SIG-M5 (cell line): ENCODE measurements around the gene PLEKHM3.

Experiments used
- DNase-seq: peaks from one replicate; lab custom pipeline; 2025; lab: John Stamatoyannopoulos, UW

The PLEKHM3 gene

DNA sequence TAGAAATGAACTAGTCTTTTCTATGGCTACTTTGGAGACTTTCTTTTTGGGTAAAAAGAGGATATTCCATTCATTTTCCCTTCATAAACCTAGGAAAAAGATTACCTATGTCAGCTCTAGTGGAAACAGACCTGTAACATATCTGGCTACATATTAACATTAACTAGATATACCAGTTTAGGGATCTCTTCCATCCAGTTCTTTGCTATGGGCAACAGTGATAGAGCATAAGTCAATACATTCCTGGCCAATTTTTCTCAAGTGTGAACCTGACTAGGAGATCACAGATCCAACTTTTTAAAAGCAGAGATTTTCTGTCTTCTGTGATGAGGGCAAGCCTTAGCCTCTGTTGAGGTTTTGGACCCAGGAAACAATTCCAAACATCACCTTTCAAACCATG lies 34.5 kb downstream of the PLEKHM3 start:
- DNase-seq: no peak

DNA sequence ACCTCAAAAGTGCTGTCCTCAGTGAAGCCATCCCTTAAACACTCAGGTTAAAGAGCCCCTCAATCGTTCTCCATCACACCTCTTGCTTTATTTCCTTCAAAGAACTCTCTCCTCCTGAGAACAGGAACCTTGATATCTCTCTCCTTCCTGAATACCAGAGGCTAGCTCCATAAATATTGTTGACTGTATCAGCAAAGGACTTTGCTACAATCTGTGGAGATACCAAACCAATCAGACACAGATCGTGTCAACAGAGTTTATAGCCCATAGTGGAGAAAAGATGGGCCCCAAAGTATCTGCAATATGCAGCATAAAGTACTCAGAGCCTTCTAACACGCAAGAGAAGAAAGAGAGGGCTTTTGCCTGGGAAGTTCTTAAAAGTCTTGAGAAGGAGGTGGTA lies 36.4 kb downstream of the PLEKHM3 start:
- no peak for DNase-seq

DNA sequence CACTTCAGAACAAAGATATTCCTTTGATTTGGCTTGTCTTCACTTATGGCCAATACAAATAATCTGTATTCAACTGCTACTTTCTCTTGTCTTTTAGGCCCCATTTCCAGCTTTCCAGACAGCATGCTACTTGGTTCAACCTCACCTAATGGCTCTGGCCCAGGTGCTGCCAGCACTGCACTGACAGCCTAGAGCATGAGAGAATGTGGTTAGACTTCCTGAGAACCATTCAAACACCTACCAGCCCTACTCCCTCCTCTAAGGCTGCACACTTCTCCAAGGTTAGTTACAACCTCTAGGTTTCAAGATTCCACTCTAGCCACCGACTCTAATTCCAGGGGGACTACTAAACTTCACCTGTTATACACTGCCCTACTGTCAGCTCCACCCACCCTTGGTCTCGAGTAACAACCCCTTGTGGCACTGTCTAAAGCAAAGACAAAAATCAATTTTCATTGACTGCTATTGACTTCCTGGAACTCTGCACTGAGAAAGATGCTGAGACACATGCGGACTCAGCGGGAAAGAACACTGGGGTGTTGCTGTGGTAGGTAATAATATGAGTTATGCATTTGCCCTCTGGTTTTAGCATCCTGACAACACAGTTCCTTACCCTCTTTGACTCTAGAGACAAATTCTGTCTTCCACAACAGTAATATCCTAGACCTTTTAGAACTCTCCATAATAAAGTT lies 38.2 kb downstream of the PLEKHM3 start:
- no peak for DNase-seq

DNA sequence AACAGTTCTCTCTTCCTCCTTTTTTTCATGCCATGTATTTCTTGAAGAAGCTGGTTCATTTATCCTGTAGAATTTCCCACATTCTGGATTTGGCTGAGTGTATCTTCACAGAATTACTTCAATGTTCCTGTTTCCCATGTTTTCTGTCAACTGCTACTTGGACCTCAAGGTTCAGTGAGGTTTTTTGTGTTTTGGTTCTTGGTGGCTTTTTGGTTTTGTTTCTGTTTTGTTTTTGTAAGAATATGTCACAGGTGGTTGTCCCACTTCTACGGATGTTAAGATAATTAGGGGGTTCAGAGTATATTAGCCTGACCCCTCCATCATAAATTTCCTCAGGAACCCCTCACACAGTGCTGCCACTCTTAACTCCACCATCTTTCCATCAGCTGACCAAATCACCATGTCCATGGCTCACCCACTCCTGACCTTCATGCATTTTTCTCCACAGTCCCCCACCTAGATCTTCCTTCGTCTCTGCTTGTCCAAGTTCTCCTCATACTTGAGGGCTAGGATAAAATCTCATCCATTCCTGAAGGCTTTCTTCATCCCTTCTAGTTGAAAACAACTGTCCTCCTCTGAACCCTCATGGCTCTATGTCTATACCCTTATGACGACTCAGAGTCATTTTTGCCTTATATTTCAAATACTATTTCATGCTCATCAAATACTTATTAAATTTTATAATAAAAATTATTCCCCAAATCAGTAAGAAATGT lies 40.4 kb downstream of the PLEKHM3 start:
- DNase-seq: no peak

DNA sequence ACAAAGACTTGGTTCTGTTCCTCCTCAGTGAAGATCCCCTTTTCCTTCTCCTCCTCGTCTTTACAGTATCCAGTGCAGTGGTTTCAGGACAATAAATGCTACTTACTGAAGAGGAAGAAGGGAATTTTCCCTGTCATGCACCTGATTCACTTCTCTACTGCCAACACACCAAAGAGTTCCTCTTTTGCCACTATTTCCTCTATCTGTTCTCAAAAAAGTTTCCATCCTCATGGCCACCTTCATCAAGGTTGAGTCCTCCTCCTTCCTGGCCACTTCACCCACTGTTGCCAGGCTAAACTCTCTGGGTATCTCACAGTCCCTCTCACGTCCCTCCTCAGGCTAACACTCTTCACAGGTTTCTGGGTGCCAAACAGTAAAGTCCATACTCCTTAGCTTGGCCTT lies 41.7 kb downstream of the PLEKHM3 start:
- no peak for DNase-seq

DNA sequence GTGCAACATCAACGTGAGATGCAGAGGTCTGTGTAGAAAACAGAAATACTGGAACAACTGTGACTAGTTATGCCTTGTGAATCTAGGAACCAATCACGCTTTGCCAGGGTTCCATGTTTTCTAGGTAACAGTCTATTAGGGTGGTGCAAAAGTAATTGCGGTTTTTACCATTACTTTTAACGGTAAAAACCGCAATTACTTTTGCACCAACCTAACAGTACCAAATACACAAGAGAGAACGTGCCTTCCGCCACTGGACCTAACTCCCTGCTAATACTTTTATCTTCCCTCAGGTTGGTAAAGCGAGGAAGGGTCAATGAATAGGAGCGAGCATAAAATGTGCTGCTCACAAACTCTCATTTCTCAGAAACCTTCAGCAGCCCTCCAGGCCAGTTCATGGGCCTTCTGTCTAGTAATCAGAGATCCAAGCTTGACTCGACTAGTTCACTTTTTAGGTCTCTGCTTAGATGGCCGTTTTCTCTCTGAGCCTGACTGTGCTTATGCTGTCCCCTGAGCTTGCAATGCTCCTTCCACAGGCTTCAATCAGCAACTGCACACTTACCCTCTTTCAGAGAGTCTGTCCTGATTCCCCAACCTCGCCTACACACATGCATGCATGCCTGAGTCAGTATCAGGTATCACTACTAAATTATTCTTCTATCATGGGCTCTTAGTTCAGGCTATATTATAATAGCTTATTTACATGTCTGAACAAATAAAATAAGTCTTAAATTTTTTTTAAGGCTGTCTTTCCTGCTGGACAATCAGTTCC lies 47.0 kb downstream of the PLEKHM3 start:
- DNase-seq: no peak

DNA sequence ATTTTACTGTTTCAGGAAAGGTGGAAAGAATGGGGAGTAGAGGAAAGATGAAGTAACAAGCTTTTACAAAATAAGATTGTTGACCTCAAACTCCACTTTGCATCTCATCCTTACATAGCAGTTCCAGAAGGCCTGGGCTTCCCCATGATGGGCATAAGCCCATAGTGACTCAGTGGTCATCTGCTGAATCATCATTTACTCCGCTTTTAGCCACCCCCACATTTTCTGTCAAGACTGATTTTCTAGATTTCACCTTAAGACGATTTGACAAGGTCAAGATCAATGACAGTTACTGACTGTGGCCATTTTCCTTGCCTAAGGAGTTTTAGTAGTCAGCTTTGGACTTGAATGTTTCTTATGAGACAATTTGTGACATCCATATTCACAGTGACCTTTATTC lies 49.4 kb downstream of the PLEKHM3 start:
- no peak for DNase-seq

DNA sequence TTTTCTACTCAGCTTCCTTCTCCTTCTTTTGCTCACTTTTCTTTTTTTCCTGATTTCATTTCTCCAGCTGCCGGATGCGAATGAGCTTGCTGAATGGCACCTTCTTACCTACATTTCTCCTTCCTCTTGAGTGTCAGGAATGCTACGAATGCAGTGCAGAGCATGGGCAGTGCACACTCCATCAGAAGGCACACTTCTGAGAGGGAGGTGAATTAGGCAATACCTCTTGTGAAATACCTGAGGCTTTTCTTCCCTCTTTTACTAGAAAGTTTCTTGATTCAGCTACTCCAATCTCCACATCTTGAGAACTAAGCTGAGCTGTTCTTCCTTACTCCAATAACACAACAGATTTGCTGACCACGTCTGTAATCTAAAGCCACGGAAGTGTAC lies 51.1 kb downstream of the PLEKHM3 start:
- peak; percentile 8 for DNase-seq

DNA sequence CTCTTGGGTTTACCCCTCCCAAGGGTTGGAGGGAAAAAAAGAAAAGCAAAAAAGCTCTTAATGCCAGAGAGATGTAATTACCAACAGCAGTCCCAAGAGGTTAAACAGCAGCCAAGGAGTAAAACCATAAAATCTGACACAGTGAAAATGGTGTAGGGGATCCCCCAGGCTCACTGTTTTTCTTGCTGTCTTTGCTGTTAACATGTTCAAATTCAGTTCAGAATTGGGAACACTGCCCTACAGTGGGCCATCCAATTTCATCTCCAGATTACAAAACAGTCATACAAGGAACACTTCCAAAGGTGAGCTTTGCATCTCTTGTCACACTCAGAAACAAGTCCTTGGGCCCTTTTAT lies 54.5 kb downstream of the PLEKHM3 start:
- no peak for DNase-seq

DNA sequence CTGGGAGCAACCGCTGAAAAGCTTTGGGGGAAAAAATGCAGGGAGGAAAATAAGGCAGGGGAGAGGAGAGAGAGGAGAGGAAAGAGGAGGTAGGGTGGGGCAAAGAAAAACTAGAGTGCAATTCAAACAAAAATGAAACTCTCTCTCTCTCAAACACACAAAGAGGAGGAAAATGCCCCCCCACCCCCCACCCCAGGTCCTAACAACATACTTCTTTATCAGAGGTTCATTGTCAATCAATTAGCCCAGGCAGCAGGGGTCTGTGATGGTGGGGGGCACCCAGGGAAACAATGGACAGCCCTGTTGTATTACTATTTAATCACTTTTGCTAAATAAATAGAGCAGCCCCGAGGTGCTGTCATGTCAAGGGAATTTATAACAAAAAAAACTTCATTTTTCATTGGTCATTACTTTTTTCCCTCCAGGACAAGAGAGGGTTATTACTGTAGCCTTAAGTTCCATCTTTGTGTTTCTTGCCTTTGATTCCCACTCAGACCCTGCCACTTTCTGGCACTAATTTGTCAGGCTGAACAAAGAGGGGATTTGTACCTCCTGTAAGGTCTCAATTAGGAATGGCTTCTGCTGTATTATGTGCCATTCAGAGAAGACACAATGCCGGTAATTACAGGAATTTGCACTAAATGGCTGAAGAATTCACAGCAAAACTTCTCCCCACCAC lies 55.0 kb downstream of the PLEKHM3 start:
- no peak for DNase-seq

DNA sequence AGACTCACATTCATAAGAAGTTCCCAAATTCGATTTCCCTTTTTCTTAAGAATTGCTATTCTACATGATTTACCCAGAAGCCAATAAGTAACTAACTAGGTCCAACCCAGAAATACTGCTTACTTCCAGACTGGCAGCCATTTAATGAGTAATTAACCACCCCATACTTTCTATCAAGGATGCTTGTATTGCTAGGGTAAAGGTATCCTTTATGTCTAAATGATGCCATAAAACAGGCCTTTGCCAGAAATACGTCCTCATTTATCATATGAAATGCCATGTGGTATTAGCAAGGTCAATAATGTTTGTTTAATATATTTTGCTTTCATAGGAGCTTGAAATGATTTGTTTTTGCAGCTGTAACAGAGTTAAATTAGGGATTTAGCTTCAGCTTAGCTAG lies 56.1 kb downstream of the PLEKHM3 start:
- DNase-seq: no peak

DNA sequence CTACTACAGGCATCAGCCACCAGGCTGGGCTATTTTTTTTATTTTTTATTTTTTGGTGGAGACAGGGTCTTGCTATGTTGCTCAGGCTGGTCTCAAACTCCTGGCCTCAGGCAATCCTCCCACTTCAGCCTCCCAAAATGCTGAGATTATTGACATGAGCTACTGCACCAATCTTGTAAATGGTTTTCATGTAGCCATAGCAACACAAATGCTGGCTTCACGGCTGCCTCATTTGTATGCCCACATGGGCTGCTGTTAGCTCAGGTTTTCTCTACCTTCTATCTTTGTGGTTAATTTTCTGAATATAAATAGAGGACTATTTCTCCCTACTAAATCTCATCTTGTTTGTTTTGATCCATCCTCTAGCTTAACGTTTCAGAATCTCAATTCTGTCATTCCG lies 58.2 kb downstream of the PLEKHM3 start:
- DNase-seq: no peak

DNA sequence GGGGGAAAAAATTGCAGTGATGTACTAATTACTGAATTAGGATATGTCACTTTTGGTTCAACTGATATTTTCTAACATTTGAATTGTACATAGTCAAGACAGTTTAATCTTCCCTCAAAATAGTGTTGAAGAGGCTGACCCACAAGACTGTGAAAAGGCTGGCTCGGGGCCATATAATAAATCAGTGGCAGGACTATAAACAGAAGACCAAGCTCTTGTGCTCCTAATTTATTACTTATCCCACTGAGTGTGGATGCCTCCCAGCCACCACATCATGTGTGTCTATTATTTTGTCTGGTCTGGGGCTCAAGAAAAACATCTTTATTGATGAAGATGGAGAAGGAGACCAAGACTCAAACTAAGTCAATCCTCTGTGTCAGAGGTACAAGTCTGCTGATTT lies 64.4 kb downstream of the PLEKHM3 start:
- no peak for DNase-seq

DNA sequence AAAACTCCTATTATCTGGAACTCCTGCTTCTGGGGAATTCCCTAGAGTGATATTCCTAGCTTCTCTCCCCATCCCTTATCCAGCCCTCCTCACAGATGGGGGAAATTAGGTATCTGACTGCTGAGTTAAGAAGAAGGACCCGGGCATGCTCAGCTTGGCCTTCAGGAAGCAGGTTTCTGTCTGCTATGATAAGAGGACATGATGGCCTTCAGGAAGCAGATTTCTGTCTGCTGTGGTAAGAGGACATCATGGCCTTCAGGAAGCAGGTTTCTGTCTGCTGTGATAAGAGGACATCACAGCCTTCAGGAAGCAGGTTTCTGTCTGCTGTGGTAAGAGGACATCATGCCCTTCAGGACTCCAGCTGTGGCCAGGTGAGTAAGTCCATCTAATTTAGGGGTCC lies 65.2 kb downstream of the PLEKHM3 start:
- no peak for DNase-seq

DNA sequence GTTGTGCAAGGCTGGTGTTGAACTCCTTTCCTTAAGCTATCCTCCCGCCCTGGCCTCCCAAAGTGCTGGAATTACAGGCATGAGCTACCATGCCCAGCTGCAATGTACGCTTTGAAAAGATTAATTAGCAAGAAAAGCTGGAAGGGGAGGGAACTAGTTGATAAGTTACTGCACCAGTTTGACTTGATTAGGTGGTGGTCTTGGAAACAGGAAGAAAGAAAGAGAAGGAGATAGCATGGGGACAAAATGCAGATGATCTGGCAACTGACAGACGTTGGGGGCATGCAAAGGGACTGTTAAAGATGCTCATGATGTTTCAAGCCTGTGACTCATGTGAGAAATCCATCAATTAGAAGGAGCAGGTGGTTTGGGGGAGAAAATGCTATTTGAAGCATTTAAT lies 68.6 kb downstream of the PLEKHM3 start:
- no peak for DNase-seq

DNA sequence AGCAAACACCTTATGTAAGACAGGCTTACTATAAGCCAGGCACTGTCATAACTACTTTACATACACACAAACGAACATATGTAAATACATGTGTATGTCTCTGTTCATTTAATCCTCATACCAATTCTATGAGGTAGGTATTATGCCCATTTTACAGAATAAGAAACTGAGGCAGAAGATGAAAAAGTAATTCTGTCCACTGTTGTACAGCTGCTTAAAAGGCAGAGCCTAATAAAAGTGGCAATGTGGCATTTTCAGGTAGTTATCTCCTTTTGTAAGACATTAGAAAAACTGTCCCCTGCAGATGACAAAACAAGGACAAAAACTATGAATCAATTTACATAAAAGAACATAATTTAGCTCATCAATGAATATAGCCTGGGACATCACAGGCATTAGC lies 69.9 kb downstream of the PLEKHM3 start:
- DNase-seq: no peak

DNA sequence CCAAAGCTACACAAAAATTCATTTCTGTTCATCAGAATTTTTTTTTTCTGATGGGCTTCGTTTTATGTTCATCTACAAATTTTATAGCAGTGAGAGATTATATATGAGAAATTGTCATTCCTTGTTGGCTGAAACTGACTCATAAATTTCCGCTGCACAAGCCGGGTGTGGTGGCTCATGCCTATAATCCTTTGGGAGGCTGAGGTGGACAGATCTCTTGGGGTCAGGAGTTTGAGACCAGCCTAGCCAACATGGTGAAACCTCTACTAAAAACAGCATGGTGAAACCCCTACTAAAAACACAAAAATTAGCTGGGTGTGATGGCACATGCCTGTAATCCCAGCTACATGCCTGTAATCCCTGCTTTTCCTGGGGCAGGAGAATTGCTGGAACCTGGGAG lies 72.0 kb downstream of the PLEKHM3 start:
- no peak for DNase-seq

DNA sequence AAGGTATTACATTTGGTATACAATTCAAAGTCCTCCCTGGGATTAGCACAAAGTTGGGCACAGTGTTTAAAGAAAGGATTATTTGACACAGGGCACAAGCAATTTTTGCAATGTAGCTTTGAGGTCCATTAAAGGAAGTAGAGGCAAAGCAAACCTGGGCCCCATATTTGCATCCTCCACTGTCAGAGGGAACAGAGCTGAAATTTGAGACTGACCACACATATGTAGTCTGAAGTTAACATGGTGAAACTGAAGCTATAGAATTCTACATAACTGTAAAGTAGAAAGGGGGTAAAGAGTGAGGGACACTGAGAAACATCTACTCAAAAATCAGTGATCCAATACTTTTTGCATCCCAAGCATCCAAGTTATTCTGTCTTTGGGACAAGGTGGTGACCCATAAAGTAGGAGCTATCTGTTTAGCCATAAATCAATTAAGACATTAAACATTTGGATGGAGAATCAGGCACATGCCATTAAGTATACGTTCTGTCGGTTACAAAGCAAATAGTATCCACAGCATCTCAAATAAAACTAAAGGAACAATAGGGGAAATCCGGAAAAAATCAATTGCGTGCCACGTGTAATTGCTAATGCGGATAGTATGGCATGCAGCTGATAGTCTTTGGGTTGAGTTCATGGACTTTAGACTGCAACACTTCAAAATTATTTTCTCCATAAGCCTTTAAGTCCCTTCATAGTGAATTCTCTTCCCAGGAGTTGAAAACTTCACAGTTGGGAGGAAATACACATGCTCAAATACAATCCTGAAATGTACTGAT lies 72.6 kb downstream of the PLEKHM3 start:
- no peak for DNase-seq

DNA sequence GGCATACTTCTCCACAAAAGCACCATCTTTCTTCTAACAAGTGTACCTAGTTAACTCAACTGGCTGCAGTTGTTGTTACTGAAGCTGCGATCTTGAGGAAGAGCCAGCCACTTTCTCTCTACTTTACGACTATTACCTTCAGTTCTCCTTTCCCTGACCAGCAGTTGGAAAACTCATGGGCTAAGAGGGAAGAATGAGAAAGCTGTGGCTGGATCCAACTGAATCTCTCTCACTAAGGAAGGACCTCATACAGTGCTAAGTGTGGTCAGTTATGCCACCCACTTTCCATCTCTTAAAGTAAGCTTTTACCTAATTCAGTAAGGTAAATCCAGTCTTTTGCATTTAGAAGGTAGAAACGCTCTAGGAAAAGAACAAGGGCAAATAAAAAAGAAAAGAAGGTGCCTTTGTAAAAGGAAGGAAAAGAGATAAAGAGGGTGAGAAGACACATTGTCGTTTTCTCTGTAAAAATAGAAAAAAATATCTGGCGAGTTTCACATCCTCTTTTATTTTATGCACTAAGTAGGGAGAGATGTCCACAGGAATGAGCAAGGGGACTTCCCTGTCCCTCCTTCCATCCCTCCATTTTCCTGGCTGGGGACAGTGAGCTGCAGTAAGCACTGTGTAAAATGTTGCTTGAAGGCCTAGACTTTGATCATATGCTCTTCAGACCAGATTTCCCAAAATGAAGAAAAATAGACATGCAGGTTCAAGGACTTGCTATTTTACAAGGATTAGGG lies 73.4 kb downstream of the PLEKHM3 start:
- DNase-seq: peak; percentile 6

DNA sequence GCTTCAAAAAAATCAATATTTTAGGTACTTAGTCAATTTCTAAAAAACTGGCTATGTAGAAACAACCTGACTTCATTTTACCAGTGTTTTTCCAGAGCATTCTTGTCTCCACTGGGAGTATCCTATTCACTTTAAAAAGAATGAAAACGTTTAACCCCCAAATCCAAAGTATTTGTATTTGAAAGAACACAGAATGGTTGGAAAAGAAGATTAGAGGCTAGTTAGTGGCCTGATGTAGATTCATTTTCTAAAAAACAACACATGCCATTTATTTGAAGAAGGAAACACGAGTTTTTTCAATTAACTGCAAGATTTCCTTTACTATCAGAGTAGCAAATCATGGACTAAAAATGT lies 74.6 kb downstream of the PLEKHM3 start:
- DNase-seq: no peak

DNA sequence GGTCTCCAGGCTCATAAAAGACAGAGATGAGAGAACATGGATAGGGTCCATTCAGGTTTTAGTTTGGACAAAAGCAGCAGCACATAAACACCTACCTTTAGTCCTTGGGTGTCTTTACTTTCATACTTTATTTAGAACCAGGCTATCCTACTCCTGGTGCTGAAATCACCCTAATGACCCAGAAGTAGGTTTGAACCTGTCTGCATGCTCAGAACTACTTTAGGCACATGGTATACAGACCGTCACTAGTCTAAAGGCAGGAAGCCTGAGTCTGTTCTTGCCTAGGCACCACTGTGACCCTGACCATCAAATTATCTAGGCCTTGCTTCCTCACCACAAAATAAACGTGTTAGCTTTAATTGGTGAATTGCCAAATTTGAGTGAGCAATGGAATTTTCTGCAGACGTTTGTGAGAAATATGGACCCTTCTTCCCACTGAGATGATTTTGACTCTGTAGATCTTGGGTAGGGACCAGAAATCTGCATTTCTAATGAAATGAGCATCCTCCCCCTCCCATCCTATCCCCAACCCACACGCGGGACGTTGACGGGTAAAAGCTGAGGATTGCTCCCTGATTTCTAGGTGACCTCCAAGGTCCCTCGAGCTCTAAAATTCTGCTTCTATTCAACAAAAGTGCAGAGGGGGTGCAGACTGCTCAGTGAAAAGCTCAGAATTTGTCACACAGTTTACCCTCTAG lies 75.1 kb downstream of the PLEKHM3 start:
- no peak for DNase-seq
